Measurements from ENCODE around the gene PRKAG2.

Gene PRKAG2

GRCh38 chr7:151686016-151686766 lies 190.7 kb downstream of the PRKAG2 start:
- DNase-seq, result no peak

DNA sequence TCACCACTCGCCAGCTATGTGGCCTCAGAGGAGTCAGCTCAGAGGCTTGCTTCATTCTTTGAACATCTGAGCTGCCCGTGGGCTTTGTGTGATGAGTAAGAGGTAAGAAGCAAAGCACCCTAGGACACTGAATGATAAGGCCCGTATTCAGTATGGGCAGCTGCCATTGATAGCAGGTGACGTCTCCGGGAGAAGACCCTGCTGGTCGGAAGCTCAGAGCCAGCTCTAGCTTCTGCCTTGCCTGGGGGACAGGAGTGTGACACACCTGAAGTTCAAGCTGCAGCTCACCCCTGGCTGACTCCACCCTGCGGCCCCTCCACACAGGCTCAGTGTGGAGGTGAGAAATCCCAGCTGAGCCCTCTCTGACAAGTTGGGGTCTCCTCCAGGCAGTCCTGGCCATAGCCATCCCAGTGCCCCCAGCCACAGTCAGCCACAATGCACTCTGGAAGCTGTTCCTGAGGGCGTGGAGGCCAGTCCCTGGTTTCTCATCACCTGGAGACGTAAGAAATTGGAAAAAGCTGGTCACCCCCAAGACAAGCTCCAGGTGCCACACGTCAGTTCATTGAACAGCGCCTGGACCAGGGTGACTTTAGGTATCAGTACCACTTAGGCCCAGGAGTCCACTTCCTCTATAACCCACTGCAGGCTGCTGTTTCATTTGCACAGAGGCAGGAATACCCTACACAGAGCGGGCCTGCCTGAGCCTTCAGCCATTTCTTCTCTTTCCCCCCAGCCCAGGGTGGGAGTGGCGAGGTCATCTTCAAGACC lies 192.3 kb downstream of the PRKAG2 start:
- DNase-seq, result no peak

DNA sequence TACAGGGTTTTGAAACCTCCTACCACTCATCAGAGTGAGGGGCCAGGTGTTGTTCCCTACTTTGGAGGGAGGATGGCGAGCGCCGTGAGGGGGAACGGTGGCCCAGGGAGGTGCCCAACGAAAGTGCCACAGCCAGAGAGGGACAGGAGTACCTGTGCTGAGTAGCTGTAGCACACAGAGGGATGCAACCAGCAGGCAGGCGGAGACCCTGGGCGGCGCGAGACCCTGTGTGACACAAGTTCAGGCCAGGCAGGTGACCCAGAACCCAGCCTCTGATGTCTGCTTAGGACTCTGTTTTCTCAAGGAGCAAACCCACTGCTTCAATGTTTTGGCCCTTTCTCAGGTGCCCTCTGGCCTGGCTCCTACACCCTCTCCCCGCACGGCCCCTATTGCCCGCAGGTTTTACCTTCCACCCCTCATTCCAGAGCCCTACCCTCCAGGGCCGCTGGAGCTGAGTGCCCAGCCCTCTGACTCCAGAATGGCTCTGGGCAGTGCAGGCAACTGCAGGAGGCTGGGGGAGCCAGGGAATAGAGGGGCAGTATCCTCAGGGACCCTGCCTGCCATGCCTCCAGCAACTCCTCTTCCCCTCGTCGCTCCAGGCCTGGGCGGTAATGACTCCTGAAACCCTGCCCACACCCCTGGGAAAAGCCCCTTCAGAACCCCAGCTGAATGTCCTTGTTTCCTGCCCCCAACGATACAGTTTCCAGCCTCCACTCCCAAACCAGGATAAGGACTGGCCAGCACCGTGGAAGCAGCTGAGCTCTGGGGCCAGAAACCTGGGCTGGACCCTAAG lies 193.1 kb downstream of the PRKAG2 start:
- DNase-seq, result no peak

DNA sequence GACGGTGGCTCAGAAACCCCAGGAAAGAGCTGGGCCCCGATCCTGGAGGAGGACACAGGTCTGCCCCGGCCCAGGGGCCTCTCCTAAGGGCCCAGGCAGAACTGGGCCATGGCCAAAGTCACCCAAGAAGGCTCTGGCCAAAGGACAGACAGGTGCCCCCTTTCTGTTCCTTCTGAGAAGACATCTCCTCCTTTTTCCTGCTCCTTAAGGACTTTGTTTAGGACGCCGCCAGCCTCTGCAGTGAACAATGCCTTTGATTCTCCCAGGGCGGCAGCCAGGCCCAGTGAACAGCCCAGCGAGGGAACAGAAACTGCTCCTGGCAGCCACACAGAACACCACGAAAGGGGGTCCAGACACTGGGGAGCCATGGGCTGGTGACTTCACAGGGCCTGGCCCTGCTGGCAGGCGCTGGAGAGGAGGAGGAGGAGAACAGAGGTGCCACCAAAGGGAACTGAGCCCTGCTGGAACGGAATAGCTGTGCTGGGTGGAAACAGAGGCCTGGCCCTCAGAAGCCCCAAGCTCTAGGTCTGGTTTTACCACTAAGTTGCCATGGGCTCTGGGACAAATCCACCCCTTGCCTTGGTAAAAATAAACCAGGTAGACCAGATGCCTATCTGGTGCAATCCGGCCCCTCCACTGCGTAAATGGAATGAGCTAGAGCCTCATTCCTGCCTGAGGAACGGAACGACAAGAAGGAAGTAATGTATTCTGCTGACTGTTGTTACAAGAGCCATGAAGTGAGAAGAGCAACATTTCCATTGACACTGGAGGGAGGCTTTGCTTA lies 193.9 kb downstream of the PRKAG2 start:
- no peak for DNase-seq

DNA sequence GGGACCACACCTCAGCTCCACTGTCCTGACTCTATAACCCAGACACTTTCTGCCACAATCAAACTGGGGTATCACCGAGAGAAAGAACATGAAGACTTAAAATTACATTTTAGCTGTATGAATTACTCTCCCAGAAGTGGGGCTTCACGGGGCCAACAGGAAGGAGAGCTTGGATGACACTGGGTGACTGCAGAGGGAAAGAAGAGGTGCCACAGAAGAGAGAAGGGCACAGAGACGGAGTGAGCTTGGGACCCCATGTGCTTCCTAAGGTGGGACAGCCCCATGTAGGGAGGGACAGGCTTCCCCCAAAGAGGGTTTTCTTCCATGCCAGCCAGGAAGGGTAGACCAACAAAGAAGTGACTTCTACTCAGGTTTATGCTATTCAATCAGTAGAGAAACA lies 195.2 kb downstream of the PRKAG2 start:
- no peak for DNase-seq

GRCh38 chr7:151680810-151681209 lies 196.1 kb downstream of the PRKAG2 start:
- no peak for DNase-seq

GRCh38 chr7:151679881-151680612 lies 196.9 kb downstream of the PRKAG2 start:
- DNase-seq, result no peak

DNA sequence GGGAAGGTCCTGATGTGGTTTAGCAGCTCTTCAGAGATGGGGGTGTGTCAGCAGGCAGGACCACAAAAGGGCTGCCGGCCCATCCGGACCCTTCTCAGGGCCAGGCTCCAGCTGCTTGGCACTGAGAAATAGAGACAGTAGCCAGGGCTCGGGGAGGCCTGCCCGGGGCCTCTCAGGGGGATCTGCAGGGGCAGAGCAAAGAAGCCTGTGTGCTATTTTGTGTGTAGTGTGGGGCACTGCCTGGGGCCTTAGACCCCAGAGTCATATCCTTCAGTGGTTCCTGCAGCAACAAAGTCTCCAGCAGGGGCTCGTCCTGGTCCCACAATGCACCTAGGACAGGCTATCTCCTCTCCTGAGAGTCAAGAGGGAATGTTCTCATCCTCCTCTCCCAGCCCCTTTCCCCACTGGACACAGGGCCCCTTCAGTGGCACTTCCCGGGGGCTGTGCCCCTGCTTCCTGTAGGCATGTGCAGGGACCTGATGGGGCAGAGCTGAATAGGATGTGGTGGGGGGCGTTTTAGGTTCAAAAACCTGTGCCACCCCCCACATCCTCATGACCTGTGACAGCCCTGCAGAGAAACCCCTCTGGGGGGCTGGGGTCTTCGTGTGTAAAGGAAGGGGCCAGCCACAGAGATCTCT lies 197.7 kb downstream of the PRKAG2 start:
- DNase-seq, result no peak

DNA sequence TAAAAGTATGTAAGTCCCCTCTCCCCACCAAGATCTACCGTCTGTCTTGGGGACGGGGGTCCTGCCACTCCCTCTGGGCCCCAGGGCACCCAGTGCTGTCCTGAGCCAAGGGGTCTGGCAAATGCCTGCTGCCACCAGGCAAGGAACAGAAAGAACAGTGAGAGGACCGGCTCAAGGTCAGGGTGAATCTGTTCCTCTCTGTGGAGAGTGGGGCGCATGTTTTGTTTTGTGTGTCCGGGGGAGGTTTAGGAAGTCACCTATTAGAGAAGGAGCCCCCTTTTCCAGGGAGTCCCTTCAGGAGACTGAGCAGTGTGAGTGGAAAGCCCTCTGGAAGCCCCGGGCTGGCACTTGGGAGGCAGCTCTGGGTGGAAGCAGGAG lies 198.7 kb downstream of the PRKAG2 start:
- no peak for DNase-seq

DNA sequence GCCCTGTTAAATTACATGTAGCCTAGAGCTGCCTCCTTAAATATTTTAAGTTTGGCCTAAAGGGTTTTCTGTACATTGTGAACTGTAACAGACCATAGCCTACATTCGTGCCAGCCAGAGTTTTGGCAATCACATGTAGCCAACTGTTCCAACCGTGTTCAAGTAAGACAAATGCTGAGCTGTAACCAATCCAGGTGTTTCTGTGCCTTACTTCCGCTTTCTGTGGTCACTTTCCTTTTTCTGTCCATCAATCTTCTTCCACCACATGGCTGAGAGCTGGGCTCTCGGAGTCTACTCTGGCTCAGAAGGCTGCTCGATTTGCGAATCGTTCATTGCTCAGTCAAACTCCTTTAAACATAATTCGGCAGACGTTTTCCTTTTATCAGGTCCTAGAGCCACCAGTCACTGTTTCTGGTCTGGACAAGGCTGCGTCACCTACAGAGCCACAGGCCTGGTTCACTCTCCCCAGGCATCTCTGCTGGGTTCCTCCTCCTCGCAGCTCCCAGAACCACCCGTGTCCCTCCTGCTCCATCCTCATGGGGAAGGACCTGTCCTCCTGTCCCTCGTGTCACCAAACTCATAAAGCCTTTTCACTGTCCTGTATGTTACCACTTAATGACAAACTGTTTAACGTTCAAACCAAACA lies 199.2 kb downstream of the PRKAG2 start:
- no peak for DNase-seq

- DNase-seq, result no peak
Observed at GRCh38 chr7:151676759-151677158, 200.2 kb downstream of the PRKAG2 start.

DNA sequence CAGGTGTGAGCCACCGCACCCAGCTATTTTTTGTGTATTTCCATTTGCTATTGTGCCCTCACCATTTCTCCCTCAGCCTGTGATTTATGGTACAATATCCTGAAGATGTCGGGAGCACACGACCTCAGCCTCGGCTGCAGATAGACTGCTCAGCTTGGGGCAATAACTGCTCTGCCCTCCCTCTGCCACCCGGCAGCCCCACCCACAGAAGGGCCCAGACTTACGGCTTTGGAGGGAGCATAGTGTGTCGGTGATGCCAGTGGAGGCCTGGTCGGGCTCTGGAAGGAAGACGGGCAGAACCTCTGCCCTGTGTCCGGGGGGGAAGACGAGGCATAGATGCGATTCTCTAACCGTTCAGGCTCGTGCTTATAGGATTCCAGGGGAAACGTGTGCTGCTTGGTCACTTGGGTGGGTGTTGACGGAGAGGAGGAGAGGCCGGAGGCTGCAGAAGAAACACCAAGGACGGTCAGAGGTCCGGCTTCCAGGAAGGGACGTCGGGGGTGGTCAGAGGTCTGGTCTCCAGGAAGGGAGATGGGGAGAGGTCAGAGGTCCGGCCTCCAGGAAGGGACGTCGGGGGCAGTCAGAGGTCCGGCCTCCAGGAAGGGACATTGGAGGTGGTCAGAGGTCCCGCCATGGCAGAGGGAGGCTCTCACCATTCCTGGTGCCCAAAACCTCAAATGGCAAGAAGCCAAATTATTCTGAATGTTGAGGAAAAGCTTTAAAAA lies 201.6 kb downstream of the PRKAG2 start:
- DNase-seq, result no peak

DNA sequence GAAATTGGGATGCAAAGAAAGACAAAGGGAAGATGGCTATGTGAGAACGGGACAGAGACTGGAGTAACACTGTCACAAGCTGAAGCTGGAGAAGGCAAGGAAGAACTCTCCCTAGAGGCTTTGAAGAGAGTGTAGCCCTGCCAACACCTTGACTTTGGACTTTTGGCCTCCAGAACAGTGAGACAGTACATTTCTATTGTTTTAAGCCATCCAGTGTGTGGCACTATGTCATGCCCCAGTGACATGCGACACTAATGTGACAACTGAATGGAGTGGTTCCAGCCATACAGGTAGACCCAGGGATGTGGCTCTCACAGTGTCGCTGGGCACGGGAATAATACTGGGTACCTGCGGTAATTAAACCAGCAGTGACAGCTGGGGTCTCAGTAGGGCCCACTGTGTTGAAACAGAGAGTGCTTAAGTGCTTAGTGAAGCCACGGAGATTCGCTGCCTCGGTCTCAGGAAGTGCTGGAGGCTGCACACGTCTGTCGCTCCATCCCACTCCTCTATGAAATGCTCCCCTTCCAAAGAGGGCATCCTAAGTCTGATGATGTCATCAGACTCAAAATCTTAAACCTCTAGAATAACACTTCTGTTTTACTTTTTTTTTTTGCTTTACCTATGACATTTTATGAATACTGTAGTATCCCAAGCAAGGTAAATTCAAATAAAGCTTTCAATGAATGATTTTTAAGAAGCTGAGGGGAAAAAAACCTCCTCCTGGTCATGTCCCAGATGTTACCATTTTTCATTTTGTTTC lies 202.6 kb downstream of the PRKAG2 start:
- no peak for DNase-seq

DNA sequence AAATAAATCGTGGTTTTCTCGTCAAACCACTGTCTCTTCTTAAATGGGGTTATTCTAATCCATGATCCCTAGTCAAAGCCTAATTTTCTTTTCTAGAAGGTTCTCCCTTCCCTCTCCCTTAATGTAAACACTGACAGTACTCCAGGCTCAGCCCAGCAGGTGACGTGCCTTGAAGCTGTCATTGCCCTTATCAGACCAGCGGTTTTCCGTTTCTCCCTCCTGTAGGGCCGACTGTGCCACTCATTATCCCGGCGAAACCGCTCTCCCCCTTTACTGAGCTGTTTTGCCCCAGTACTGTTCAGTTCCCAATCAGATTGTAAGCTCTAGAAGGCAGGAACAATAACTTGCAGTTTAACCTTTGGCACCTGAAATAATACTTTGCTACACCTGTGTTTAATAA lies 203.7 kb downstream of the PRKAG2 start:
- no peak for DNase-seq

- no peak for DNase-seq
Observed at GRCh38 chr7:151672716-151673115, 204.2 kb downstream of the PRKAG2 start.

DNA sequence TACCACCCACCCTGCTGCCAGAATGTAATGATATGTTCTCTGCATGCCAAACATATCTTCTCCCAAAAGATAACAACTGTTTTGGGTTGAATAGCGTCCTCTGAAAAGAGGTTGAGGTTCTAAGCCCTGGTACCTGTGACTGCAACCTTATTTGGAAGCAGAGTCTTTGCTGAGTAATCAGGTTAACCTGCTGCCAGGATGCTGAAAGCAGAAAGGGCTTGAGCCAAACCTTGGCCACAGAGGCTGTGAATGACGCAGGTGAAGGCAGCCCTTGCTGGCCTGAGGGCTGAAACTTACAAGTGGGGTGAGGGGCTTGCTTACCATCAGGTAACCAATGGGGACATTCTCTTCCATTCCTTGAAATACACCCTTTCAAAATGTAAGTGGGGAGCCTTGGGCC lies 205.4 kb downstream of the PRKAG2 start:
- DNase-seq, result no peak

DNA sequence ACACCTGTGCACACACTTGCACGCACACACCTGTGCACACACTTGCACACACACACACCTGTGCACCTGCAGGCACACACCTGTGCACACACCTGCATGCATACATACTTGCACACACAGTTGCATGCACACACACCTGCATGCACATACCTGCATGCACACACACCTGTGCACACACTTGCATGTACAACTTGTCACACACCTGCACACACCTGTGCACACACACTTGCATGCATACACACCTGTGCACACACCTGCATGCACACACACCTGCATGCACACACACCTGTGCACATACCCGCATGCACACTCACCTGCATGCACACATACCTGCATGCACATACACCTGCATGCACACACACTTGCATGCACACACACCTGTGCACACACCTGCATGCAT lies 207.2 kb downstream of the PRKAG2 start:
- no peak for DNase-seq

- DNase-seq, result no peak
Observed at GRCh38 chr7:151666886-151667285, 210.0 kb downstream of the PRKAG2 start.

- no peak for DNase-seq
Observed at GRCh38 chr7:151665368-151665767, 211.5 kb downstream of the PRKAG2 start.

DNA sequence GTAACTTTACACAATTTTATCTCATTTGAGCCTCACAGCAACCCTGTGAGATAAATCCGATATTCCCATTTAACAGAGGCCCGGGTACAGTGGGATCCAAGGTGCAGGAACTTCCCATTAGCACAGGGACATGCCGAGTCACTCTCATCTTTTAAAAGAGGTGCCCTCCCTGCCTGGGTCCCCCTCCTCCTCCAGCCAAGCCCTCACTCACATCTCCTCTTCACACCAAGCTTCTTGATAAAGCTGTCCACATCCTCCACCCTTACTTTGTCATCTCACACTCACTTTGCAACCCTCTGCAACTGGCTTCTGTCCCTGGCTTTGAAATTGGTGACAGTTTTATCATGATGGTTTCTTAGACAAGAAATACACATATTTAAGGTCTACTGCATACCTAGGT lies 212.6 kb downstream of the PRKAG2 start:
- DNase-seq, result no peak

Data from 8988T (cell line).